ENCODE measurements around the gene CCHCR1.

DNA sequence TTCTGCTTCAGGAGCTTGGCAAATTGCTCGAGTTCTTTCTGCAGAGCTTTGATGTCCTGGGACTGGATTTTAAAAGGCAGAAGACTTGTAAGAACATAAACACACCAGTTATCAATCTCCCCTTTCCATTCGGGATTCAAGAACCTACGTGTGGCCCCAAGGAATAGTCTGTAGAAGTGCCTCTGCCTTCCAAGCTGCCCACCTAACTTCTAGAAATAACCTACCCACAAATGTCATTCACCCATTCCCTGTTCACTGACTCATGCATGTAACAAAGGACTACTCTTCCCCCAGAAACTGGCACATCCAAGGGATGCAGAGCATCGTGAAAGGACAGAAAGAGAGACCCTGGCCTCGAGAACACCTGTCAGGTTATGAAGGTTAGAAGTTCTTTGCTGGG, 8.4 kb upstream of the CCHCR1 start:
- TF ChIP-seq POLR2A (IDR thresholded peaks at IDR 0.05; ENCODE audit: low read depth, low read length) (no peak), POLR2AphosphoS5 (IDR thresholded peaks at IDR 0.05; ENCODE audit: low read depth, low read length) (no peak)
